PFSK-1 (cell line): ENCODE data around the gene MSI2.

Source experiments
- FOXP2 ChIP-seq: optimal IDR thresholded peaks from 2 replicates; pipeline ENCODE3; 2011; ENCODE audit warnings: borderline replicate concordance, control low read depth, inconsistent platforms; ENCODE audit not compliant: insufficient read depth; ENCODE audit errors: extremely low read length, extremely low read depth
- POLR2AphosphoS5 ChIP-seq: IDR thresholded peaks from 2 replicates; pipeline ENCODE4 v1.6.1; 2012; ENCODE audit warnings: low read depth, mild to moderate bottlenecking, control low read depth, low read length, moderate library complexity
- REST ChIP-seq, 2 experiments: IDR thresholded peaks; 2 replicates each; pipeline versions ENCODE4 v1.6.1 to v1.8.0; 2011 to 2012; ENCODE audit warnings: low read depth in 2 of 2, low read length in 2 of 2, control low read depth in 1 of 2, inconsistent platforms in 1 of 2, mild to moderate bottlenecking in 1 of 2, moderate library complexity in 1 of 2; ENCODE audit not compliant: insufficient read depth in 1 of 2
- SIN3A ChIP-seq: IDR thresholded peaks from 2 replicates; pipeline ENCODE4 v1.6.1; 2012; ENCODE audit warnings: mild to moderate bottlenecking, low read length, moderate library complexity, borderline replicate concordance; ENCODE audit not compliant: insufficient read depth
- TAF1 ChIP-seq: IDR thresholded peaks from 2 replicates; pipeline ENCODE4 v1.6.1; 2012; ENCODE audit warnings: low read length, control low read depth, borderline replicate concordance; ENCODE audit not compliant: insufficient read depth

GRCh38 chr17:57665696-57666095, 409.4 kb downstream of the MSI2 start:
- TF ChIP-seq POLR2AphosphoS5 (no peak), REST (IDR thresholded peaks at IDR 0.05; ENCODE audit: insufficient read depth in 1 of 2, low read depth in 2 of 2, low read length in 2 of 2) (no peak), TAF1 (no peak), SIN3A (no peak), FOXP2 (no peak)
